GM19397 (cell line): ENCODE results near the gene IL4.
"Not testable (repeated sequence)": the region's sequence is repeated elsewhere in the genome, so short reads cannot be mapped to it uniquely, and the experiment has no call there.

Experiments used
- ATAC-seq: cut with Tn5 transposase; IDR thresholded peaks from one replicate; pipeline ENCODE4 v1.9.1; 2021; ENCODE audit warnings: mild to moderate bottlenecking, moderate library complexity; ENCODE audit not compliant: unreplicated experiment

Gene IL4

DNA sequence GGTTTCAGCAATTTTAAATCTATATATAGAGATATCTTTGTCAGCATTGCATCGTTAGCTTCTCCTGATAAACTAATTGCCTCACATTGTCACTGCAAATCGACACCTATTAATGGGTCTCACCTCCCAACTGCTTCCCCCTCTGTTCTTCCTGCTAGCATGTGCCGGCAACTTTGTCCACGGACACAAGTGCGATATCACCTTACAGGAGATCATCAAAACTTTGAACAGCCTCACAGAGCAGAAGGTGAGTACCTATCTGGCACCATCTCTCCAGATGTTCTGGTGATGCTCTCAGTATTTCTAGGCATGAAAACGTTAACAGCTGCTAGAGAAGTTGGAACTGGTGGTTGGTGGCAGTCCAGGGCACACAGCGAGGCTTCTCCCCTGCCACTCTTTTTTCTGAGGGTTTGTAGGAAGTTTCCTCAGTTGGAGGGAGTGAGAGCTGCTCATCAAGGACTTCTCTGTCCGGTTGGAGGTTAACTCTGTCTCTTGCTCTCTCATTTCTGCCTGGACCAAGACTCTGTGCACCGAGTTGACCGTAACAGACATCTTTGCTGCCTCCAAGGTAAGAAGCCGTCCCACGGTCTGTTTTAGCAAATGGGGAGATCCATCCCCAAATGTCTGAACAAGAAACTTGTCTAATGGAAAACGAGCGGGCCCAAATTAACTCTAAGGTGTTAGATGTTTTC lies at the start of gene IL4:
IL4 (plus strand) TSS at position 51 of the 692 bp plus-strand sequence; CDS start at position 113, 62 bp downstream.
- no peak for ATAC-seq

DNA sequence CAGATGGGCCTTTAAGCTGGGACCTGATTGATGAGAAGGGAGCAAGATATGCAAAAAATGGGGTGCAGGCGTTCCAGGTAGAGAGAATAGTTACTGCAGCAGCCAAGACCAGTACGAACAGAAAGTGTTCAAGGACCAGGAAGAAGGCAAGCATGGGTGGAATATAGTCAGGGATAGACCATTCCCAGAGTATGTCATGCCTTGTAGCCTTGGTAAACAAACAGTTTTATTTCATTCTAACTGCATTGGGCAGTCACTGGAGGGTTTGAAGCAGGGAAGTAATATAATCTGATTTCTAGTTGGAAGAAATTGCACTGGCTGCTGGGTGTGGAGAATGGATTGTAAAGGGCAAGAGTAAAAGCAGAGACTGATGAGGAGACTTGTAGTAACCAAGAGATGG lies 46.3 kb upstream of the IL4 start:
- ATAC-seq, result no peak

DNA sequence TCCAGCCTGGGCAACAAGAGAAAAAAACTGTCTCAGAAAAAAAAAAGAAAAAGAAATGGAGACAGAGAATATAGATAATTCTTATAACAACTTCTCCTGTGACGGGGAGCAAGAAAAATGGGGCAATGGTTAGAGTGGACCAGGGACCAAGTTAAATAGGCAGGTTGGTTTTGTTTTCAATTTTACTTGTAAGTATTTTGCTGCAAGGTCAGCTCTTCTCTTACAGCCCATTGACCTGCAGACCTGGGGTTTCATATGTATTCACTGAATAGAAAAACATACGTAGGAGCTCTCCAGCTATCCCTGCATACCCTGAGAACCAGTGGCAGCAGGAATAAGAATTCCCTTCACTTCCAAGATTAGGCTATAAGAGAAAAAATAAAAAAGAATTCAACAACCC lies 45.0 kb upstream of the IL4 start:
- ATAC-seq, result no peak

DNA sequence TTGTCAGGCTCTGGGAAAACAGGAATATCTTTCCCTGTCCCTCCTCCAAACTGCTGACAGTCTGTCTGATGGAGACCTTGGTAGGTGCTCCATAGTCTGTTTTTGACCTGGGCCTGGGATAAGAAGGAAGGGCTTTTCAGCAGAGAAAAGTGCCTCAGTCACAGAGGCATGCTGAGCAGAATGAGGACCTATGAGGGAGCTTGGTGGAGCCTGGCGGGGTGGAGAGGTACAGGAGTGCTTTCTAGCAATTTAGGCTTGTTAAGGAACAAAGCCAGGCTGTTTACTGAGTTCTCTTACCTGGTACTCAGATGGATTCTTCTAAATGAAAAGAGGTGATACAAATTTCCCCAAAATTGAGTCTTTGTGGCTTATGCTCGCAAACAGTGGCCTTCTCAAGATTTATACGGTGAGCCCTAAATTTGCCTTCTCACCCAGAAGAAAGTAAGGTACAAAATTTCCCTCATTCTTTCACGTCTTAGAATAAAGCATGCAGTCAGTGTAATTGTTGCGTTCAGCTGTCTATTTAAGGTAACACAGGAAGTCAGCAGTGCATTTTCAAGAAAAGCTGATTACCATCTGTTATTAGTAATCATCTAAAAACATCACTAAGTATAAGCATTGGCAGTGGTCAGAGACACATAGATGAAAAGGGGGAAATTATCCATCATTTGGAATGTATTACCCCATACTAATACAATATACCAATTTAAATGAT lies 44.4 kb upstream of the IL4 start:
- no peak for ATAC-seq

DNA sequence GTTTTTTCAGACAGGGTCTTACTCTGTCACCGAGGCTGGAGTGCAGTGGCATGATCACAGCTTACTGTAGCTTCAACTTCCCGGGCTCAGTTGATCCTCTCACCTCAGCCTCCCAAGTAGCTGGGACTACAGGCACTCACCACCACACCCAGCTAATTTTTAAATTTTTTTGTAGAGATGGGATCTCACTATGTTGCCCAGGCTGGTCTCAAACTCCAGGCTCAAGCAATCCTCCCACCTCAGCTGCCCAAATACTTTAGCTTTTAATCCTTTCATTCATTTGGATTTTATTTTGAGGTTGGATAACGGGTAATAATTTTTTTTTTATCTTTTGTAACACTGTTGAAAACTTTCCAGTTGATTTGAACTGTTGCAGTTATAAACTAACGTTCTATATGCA lies 40.2 kb upstream of the IL4 start:
- not testable (repeated sequence) for ATAC-seq

DNA sequence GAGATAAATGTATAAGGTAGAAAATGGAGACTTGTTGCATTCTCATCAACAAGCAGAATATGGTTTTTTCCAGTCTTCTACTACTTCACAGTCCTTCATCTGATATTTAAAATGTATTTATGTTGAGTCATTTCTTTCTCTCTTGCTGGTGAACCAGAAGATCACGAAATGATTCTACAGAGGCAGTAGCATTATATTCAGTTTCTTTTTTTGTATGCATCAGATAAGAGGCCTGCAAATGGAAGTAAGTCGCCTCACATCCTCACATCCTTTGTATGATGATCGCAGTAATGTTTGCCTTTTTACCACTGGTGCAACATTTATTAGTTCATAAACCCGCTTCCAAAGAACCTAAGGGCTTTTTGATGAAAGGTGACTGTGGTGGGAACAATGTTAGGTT lies 37.9 kb upstream of the IL4 start:
- no peak for ATAC-seq

DNA sequence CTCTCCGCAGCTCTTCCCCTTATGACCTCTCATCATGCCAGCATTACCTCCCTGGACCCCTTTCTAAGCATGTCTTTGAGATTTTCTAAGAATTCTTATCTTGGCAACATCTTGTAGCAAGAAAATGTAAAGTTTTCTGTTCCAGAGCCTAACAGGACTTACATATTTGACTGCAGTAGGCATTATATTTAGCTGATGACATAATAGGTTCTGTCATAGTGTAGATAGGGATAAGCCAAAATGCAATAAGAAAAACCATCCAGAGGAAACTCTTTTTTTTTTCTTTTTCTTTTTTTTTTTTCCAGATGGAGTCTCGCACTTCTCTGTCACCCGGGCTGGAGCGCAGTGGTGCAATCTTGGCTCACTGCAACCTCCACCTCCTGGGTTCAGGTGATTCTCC lies 36.5 kb upstream of the IL4 start:
- ATAC-seq, result no peak

DNA sequence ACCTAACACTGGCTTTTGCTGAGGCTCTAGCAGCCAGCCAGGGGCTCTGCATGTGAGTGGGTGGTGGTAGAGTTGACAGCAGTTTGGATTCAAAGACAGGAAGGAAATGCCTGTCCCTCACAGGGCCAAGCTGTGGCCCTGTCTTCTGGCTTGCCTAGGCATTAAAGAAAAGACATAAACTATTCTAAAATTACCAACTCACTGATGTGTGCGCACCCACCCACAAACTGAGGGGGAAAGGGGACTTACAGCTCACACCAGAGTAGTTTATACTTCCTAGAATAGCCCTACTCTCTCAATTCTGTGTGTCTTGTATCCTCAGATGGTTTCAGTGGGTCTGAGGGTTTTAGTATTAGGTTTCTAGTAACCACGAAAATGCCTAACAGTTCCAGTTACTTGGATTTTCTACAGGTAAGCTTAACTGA lies 34.1 kb upstream of the IL4 start:
- ATAC-seq, result peak; percentile 56

DNA sequence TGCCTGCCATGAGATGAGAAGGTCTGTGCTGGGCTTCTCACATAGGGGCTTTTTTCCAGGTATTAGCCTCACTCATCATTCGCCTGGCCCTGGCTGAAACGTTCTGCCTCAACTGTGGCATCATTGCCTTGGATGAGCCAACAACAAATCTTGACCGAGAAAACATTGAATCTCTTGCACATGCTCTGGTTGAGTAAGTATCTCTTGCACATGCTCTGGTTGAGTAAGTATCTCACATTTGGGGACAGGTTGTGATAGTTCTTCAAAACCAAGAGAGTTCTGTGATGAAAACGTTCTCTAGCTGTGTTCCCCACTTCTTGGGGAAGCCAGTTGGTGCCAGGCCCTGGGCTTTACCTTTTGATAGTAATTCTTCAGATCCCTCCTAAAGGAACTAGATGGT lies 33.2 kb upstream of the IL4 start:
- no peak for ATAC-seq

DNA sequence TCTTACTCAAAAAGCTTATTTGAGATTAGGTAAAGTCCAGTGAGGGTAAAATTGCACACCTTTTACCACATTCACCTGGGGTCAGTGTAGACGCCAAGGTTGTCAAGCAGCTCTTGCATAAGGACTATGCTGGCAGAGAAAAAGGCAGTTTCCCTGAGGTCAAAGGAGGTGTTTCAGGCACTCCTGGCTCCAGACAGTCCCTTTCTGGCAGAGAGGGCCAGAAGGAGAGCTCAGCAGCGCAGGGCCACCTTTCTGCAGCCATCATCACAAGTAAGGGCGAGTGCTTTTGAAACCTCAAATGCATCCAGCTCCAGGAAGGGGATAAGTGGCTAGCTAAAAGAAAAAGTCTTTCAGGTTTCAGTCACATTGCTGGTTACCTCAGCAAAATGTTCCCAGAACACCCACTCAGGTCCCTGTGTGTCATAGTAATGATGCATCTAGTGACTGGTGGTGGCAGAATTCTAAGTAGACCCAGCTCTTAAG lies 32.5 kb upstream of the IL4 start:
- no peak for ATAC-seq

DNA sequence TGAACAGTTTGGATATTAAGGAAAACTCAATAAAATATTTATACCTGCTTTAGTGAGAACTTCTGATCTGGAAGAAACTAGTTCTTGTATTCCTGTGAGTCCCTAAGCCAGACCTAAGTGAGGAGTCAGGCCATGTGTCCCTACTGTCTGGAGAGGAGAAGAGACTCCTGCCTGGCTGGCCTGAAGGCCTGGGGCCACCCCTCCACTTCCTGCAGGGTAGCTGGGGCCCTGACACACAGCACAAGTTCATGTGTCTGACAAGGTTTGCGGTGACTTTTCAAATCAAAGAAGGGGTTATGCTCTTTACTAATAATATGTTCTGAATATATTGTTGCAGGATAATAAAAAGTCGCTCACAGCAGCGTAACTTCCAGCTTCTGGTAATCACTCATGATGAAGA lies 31.9 kb upstream of the IL4 start:
- ATAC-seq, result no peak

DNA sequence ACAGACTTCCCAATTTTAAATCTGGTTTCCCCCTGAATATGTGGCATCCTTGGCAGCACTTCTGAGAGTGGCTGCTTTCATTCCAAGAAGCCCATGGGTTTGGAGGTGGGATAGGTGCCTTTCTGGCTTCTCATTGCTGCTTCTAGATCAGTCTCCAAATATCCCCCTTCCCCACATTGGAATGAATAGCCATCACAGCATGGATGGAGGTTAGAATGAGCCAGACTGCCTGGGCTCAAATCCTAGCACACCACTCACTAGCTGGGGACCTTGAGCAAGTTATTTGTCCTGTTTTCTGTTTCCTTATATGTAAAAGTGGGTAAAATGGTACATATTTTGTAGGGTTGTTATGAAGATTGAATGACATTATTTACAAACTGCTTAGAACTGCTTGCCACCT lies 29.6 kb upstream of the IL4 start:
- ATAC-seq, result no peak

DNA sequence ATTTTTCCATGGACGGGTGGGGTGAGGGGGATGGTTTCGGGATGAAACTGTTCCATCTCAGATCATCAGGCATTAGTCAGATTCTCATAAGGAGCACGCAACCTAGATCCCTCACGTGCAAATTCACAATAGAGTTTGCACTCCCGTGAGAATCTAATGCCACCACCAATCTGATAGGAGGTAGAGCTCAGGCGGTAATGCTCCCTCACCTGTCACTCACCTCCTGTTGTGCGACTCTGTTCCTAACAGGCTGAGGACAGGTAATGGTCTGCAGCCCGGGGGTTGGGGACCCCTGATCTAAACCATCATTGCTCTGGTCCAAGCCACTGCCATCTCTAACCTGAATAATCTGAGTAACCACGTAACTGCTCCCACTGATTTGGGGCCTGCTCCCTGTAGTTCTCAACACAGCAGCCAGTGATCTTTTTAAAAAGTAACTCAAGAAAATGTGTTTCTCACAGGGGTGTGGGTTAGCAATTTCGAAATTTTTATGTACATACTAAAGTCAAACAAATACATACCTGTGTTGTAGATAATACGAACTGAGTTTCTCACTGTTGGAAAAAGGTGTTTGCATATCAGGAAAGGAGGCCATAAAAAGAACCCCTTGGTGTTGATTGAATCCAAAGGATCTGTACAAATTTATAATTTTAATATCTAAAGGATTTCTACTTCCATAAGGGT lies 27.1 kb upstream of the IL4 start:
- ATAC-seq, result no peak

DNA sequence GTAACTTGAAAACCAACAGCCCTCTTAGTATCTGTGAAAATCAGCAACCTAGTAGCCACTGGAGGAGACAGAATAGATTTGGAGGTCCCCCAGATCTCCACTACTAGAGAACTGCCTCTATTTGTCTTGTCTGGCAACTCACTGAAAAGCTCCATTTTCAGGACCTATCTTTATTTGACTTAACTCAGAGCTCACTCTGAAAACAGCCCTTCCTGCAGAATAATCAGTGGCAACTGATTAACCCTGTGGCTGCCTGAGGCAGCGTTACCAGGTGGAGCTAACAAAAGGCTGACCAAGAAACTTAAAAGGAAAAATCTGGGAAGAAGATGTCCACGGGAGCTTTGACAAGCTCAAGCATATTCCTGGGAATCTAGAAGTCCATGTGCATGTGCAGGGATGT lies 26.3 kb upstream of the IL4 start:
- no peak for ATAC-seq

DNA sequence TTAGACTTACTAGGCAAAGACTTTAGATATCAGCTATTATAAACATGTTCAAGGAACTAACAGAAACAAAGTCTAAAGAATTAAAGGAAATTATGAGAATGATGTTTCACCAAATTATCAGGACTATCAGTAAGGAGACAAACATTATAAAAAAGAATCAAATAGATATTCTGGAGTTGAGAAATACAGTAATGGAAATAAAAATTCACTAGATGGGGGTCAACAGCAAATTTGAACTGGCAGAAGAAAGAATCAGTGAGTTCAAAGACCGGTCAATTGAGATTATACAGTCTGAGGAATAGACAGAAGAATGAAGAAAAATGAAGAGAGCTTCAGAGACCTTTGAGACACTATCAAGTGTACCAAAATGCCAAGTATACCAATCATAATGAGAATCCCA lies 25.4 kb upstream of the IL4 start:
- no peak for ATAC-seq

DNA sequence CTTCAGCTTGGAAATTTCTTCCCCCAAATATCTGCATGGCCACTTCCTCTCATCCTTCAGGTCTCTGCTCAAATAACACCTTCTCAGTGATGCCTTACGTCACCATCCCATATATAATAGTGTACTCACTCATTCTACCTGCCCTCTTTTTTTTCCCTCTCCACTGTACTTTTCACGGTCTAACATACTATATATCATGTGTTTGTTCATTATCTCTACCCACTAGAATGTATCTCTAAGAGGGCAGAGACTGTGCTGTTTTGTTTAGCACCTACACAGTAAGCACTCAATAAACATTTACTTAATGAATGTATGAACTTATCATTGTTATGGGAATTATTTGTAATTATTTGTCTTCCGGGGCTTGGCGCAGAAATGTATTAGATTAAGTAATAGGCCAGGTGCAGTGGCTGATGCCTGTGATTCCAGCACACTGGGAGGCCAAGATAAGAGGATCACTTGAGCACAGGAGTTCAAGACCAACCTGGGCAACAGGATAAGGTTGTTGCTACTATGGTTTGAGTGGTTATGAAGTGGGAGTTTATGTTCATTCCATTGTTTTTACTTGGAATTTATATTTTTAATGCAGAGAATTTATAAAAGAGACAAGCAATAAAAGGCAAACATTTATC lies 21.8 kb upstream of the IL4 start:
- no peak for ATAC-seq

DNA sequence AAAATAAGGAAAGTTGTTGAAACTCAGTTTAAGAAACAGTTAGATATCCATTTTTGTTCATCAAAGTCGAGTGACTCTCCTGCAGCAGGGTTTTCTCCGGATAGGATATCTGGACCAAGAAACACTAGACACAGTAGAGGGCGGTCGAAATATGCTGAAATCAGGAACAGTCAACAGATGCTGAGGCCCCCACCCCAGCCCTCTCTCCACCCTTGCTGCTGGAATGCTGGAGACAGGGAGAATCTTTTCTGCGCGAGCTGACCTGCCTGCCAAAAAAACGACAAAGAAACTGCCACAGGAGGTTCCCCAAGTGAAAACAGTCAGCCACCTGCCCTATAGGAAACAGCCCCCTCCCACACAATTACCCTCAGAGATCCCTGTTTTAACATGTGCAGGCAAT lies 20.1 kb upstream of the IL4 start:
- ATAC-seq, result no peak

DNA sequence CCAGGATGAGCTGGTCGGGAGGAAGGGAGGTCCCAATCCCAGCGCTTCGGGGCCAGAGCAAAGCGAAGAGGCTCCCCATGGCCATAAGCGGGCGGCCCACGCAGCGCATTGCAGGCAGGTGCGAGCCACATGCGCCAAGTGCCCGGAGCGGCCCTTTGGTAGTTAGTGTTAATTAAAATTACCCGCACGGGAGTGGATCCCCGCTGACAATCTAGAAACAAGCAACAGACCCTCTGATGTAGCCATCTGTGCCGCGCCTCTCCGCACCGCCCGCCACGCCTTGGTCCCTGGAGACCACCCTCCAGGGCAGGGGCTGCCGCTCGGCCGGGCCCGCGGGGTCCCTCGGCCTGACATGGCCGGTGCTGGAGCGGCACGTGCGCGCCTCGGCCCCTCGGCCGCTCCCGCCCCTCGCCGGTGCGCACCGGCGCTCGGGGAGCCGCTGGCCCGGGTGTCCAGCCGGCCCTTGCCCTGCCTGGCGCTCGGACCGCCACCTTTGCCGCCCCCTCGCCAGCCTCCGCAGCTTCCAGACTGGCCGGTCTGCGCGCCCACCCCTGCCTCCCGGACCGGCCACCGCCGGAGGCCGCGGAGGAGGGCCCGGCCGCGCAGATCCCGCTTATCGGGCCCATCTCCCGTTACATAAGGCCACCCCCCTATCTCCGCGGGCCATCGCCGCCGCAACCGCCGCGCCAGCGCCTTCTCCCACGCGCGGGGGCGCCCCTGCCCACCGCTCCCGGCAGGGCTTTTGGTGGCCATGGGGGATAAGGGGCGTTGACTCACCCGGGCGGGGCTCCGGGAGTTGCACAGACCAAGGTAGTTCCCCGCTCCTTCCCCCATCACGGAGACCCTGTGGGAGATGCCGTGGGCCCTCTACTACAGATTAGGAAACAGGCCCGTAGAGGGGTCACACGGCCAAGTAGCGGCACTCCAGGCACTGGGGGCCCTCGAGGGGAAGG lies 17.7 kb upstream of the IL4 start:
- ATAC-seq, result no peak

DNA sequence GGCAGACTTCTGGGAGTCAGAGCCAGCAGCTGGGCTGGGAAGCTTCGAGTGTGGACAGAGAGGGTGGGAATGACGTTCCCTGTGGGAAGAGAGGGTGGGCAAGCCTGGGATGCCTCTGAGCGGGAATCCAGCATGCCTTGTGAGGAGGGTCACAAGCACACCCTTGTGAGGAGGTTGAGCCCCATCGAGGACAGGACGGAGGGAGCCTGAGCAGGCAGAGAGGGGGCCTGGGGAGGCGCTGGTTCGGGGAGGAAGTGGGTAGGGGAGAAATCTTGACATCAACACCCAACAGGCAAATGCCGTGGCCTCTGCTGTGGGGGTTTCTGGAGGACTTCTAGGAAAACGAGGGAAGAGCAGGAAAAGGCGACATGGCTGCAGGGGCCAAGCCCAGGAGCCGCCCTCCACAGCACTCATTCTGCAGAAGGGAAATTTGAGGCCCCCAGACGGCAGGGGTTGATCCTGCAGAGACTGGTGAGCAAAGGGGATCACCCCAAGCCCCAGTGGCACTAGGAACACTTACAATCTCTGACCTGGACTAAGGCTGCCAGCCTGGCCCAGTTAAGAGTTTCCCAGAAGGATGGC lies 16.9 kb upstream of the IL4 start:
- ATAC-seq, result no peak
